Measurements from ENCODE around the gene HAUS7.

Gene HAUS7

GRCh38 chrX:153499876-153500275 is 29.5 kb upstream of the HAUS7 start:
- in situ Hi-C loops (cut with MboI; ENCODE audit: low sequenced_read_pairs): no loop called here

GRCh38 chrX:153499341-153499740 is 29.0 kb upstream of the HAUS7 start:
- in situ Hi-C loops (cut with MboI; ENCODE audit: low sequenced_read_pairs): no loop called here

GRCh38 chrX:153498453-153498852 is 28.1 kb upstream of the HAUS7 start:
- in situ Hi-C loops (cut with MboI; ENCODE audit: low sequenced_read_pairs): no loop called here

GRCh38 chrX:153496590-153496959 is 26.2 kb upstream of the HAUS7 start:
- in situ Hi-C loops (cut with MboI; ENCODE audit: low sequenced_read_pairs): no loop called here

- in situ Hi-C loops (cut with MboI; ENCODE audit: low sequenced_read_pairs): no loop called here
Observed at GRCh38 chrX:153495903-153496589, 25.7 kb upstream of the HAUS7 start.

- in situ Hi-C loops (cut with MboI; ENCODE audit: low sequenced_read_pairs): no loop called here
Observed at GRCh38 chrX:153495362-153495751, 25.0 kb upstream of the HAUS7 start.

GRCh38 chrX:153494541-153495361 is 24.4 kb upstream of the HAUS7 start, which contains the start of gene BGN:
BGN (plus strand) TSS chrX:153494980; CDS start chrX:153504632, 9,652 bp downstream.
- in situ Hi-C loops (cut with MboI; ENCODE audit: low sequenced_read_pairs): no loop called here

- in situ Hi-C loops (cut with MboI; ENCODE audit: low sequenced_read_pairs): no loop called here
Observed at GRCh38 chrX:153494061-153494460, 23.7 kb upstream of the HAUS7 start.

- in situ Hi-C loops (cut with MboI; ENCODE audit: low sequenced_read_pairs): no loop called here
Observed at GRCh38 chrX:153493085-153493484, 22.7 kb upstream of the HAUS7 start.

GRCh38 chrX:153492543-153492942 is 22.2 kb upstream of the HAUS7 start:
- in situ Hi-C loops (cut with MboI; ENCODE audit: low sequenced_read_pairs): no loop called here

- in situ Hi-C loops (cut with MboI; ENCODE audit: low sequenced_read_pairs): no loop called here
Observed at GRCh38 chrX:153491918-153492317, 21.5 kb upstream of the HAUS7 start.

GRCh38 chrX:153491351-153491914 is 21.1 kb upstream of the HAUS7 start:
- in situ Hi-C loops (cut with MboI; ENCODE audit: low sequenced_read_pairs): no loop called here

GRCh38 chrX:153490217-153490930 is 20.0 kb upstream of the HAUS7 start:
- in situ Hi-C loops (cut with MboI; ENCODE audit: low sequenced_read_pairs): no loop called here

GRCh38 chrX:153488231-153488914 is 18.0 kb upstream of the HAUS7 start:
- in situ Hi-C loops (cut with MboI; ENCODE audit: low sequenced_read_pairs): no loop called here

GRCh38 chrX:153487590-153488071 is 17.3 kb upstream of the HAUS7 start:
- in situ Hi-C loops (cut with MboI; ENCODE audit: low sequenced_read_pairs): no loop called here

GRCh38 chrX:153486171-153486570 is 15.8 kb upstream of the HAUS7 start:
- in situ Hi-C loops (cut with MboI; ENCODE audit: low sequenced_read_pairs): no loop called here

- in situ Hi-C loops (cut with MboI; ENCODE audit: low sequenced_read_pairs): no loop called here
Observed at GRCh38 chrX:153485396-153486080, 15.2 kb upstream of the HAUS7 start.

- in situ Hi-C loops (cut with MboI; ENCODE audit: low sequenced_read_pairs): no loop called here
Observed at GRCh38 chrX:153482376-153483015, 12.1 kb upstream of the HAUS7 start.

- in situ Hi-C loops (cut with MboI; ENCODE audit: low sequenced_read_pairs): no loop called here
Observed at GRCh38 chrX:153481043-153481442, 10.7 kb upstream of the HAUS7 start.

GRCh38 chrX:153478746-153479145 is 8.4 kb upstream of the HAUS7 start:
- in situ Hi-C loops (cut with MboI; ENCODE audit: low sequenced_read_pairs): no loop called here

Measured in HL-60/S4 treated with retinoic acid at 250 ng/mL for 4 days and 3 days (cell line).